SK-N-SH treated with all-trans-retinoic acid at 6 μM for 48 hours (cell line): Measurements from ENCODE around the gene NFATC2IP.

Experiments used
- CSDC2 ChIP-seq: fragments of 250-450 bp; sonication (Bioruptor Pico); IDR thresholded peaks from 2 replicates; pipeline ENCODE4 v1.5.0; 2020; ENCODE audit warnings: mild to moderate bottlenecking, moderate library complexity
- TF ChIP-seq, protein P1 (sequence below): fragments of 250-450 bp; sonication (Bioruptor Pico); IDR thresholded peaks from 2 replicates; pipeline ENCODE4 v1.5.0; 2020; ENCODE audit warnings: mild to moderate bottlenecking, moderate library complexity
- TF ChIP-seq, protein P2 (sequence below): fragments of 250-450 bp; sonication (Bioruptor Pico); IDR thresholded peaks from 2 replicates; pipeline ENCODE4 v1.5.1; 2020; ENCODE audit warnings: low read depth, mild to moderate bottlenecking, moderate library complexity

DNA sequence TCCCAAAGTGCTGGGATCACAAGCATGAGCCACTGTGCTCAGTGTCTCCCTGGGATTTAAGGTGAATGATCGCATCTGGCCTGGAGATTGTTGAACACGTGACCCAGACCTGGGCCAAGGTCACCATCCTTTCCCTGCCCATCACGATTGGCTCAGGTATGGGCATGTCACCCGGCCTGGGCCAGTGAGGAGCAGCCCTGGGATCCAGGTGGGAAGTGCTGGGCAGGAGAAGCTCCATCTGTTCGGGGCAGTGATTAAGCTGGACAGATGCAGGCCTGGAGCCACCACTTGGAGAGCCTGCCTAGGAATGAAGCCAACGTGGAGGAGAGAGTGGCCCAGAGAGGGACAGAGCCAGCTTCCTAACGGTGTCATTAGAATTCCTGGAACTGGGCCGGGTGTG lies 41.0 kb downstream of the NFATC2IP start:
- TF ChIP-seq, protein P1, sequence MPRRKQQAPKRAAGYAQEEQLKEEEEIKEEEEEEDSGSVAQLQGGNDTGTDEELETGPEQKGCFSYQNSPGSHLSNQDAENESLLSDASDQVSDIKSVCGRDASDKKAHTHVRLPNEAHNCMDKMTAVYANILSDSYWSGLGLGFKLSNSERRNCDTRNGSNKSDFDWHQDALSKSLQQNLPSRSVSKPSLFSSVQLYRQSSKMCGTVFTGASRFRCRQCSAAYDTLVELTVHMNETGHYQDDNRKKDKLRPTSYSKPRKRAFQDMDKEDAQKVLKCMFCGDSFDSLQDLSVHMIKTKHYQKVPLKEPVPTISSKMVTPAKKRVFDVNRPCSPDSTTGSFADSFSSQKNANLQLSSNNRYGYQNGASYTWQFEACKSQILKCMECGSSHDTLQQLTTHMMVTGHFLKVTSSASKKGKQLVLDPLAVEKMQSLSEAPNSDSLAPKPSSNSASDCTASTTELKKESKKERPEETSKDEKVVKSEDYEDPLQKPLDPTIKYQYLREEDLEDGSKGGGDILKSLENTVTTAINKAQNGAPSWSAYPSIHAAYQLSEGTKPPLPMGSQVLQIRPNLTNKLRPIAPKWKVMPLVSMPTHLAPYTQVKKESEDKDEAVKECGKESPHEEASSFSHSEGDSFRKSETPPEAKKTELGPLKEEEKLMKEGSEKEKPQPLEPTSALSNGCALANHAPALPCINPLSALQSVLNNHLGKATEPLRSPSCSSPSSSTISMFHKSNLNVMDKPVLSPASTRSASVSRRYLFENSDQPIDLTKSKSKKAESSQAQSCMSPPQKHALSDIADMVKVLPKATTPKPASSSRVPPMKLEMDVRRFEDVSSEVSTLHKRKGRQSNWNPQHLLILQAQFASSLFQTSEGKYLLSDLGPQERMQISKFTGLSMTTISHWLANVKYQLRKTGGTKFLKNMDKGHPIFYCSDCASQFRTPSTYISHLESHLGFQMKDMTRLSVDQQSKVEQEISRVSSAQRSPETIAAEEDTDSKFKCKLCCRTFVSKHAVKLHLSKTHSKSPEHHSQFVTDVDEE (CRISPR knock-in tag) = no peak
- TF ChIP-seq, protein P2, sequence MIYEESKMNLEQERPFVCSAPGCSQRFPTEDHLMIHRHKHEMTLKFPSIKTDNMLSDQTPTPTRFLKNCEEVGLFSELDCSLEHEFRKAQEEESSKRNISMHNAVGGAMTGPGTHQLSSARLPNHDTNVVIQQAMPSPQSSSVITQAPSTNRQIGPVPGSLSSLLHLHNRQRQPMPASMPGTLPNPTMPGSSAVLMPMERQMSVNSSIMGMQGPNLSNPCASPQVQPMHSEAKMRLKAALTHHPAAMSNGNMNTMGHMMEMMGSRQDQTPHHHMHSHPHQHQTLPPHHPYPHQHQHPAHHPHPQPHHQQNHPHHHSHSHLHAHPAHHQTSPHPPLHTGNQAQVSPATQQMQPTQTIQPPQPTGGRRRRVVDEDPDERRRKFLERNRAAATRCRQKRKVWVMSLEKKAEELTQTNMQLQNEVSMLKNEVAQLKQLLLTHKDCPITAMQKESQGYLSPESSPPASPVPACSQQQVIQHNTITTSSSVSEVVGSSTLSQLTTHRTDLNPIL (CRISPR knock-in tag) = no peak
- no peak for TF ChIP-seq CSDC2
